A673 (cell line): ENCODE measurements around the gene FAM120B.

Experiments
- EZH2 ChIP-seq: fragments of 200-600 bp; sonication (generic); IDR thresholded peaks from 2 replicates; pipeline ENCODE4 v1.6.1; 2017; ENCODE audit warnings: borderline replicate concordance, low read depth, mild to moderate bottlenecking, mixed read lengths, antibody characterized with exemption, low read length; ENCODE audit not compliant: poor library complexity, severe bottlenecking
- TF ChIP-seq, protein P1 (sequence below): fragments of 300-800, 200-600 bp; sonication (generic); conservative IDR thresholded peaks from 2 replicates; pipeline ENCODE4 v1.5.1; 2017; ENCODE audit warnings: low read depth, mild to moderate bottlenecking, antibody characterized with exemption, low read length, moderate library complexity, mixed read lengths

DNA sequence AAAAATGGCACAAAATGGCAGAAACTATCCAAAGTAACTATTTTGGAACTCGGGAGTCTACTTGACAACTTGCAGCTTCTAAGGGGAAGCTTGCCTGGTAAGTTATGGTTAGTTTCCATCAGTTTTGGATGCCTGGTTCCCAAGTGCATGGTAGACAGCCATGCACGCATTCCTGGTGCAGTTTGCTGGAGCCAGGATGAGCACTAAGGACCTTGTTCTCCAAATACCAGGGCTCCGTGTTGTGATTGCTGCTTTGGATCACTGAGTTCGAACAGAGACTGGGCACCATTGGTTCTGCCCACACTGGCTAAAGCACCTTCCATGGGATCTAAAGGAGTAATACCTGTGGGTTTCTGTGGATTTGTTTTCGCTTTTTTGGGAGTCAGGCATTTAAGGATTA is 103.7 kb downstream of the FAM120B start:
- TF ChIP-seq, protein P1, sequence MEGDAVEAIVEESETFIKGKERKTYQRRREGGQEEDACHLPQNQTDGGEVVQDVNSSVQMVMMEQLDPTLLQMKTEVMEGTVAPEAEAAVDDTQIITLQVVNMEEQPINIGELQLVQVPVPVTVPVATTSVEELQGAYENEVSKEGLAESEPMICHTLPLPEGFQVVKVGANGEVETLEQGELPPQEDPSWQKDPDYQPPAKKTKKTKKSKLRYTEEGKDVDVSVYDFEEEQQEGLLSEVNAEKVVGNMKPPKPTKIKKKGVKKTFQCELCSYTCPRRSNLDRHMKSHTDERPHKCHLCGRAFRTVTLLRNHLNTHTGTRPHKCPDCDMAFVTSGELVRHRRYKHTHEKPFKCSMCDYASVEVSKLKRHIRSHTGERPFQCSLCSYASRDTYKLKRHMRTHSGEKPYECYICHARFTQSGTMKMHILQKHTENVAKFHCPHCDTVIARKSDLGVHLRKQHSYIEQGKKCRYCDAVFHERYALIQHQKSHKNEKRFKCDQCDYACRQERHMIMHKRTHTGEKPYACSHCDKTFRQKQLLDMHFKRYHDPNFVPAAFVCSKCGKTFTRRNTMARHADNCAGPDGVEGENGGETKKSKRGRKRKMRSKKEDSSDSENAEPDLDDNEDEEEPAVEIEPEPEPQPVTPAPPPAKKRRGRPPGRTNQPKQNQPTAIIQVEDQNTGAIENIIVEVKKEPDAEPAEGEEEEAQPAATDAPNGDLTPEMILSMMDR = no peak
- TF ChIP-seq EZH2 = no peak
